Epithelial cell of esophagus (primary cell): ENCODE results near the gene MMP19.
"Not testable (repeated sequence)": the region's sequence is repeated elsewhere in the genome, so short reads cannot be mapped to it uniquely, and the experiment has no call there.

Experiments
- DNase-seq: peaks from one replicate; pipeline ENCODE4 v3.0.0; 2010; ENCODE audit warnings: low read depth
- H3K4me3 ChIP-seq: 2 replicates; pipeline ENCODE4 v1.5.1; 2011; ENCODE audit warnings: mild to moderate bottlenecking, low read length, control low read depth
- CTCF ChIP-seq: IDR thresholded peaks from 2 replicates; pipeline ENCODE4 v1.5.1; 2011; ENCODE audit warnings: low read depth, mild to moderate bottlenecking, low read length, control low read depth, inconsistent platforms; ENCODE audit not compliant: insufficient read depth; ENCODE audit errors: missing control alignments

The MMP19 gene

GRCh38 chr12:55844961-55845360 is 2.2 kb upstream of the MMP19 start:
- no peak overlapping the region for H3K4me3 ChIP-seq
- no peak for TF ChIP-seq CTCF
- DNase-seq = no peak

DNA sequence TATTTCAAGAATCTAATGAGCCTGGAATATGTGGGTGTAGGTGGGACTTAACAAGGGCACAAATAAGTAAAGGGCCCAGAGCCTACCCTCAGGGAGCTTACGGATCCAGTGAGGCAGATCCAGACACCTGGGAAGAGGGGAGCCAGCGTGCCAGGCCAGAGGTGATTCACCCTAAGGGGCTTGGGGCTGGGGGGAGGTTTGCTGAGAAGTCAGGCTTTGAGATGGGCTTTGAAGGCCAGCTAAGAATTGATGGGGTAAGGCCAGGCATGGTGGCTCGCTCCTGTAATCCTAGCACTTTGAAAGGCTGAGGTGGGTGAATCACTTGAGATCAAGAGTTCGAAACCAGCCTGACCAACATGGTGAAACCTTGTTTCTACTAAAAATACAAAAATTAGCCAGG is 695 bp upstream of the MMP19 start:
- no peak for TF ChIP-seq CTCF
- no peak for DNase-seq

GRCh38 chr12:55840581-55841351 is 2.0 kb downstream of the MMP19 start:
- H3K4me3 ChIP-seq = no peak overlapping the region
- DNase-seq = no peak
- TF ChIP-seq CTCF = no peak

More for the DNA sequence above, 695 bp upstream of the MMP19 start:
- no peak overlapping the region for H3K4me3 ChIP-seq

DNA sequence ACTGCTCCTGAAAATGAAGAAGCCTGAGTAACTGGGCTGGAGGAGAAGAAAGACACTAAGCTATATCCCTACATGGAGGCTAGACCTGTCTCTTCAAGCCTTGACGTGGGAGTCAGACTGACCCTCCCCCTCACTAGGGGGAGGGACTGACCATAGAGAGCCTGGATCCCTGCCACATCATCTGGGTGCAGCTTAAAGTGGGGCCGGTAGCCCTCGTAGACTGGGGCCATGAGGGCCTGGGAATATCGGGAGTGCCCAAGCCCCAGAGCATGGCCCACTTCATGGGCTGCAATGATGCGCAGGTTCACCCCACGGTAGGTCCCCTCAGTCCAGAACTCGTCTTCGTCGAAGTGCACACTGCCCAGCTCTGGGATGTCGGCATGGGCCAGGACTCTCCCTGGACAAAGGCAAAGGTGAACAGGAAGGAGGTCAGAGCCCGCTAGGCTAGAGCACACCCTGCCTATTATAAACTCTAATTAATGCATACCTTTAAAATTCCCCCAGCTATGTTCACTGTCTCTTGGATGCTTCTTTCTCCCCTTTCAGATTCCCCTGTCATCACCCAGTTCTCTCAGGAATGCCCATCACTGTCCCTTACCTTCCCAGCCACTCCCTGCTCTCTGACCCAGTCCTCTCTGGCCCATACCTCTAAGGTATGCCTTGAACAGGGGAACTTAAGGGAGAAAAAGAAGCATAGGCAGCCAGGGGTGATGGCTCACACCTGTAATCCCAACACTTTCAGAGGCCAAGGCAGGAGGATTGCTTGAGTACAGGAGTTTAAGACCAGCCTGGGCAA is 3.2 kb downstream of the MMP19 start:
- DNase-seq = no peak
- no peak overlapping the region for H3K4me3 ChIP-seq
- TF ChIP-seq CTCF = no peak

DNA sequence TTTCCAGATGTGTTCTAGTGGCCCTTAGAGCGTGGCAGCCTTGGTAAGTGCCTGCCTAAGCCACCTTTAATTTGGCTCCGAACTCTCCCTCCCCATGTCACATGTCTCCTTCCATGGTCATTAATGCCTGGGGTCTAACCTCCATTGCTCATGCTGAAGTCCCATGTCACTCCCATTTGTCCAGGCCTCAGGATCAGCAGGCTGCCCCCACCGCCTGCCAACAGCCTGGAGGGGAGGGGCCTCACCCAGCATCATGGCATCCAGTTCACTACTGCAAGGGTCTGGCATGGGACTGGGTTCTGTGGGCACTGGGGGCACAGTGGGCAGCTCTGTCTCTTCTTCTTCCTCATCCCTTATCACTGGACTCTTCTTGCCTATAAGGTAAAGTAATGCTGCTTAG is 4.4 kb downstream of the MMP19 start:
- no peak for DNase-seq
- no peak for TF ChIP-seq CTCF
- H3K4me3 ChIP-seq = no peak overlapping the region

- H3K4me3 ChIP-seq, DNase-seq: not testable (repeated sequence)
These were observed 8.3 kb downstream of the MMP19 start for GRCh38 chr12:55834400-55834799.

GRCh38 chr12:55833056-55833455 is 9.7 kb downstream of the MMP19 start:
- H3K4me3 ChIP-seq = no peak overlapping the region
- no peak for TF ChIP-seq CTCF
- no peak for DNase-seq
